Measurements from ENCODE around the gene INHBB.
"Not testable (repeated sequence)": the region's sequence is repeated elsewhere in the genome, so short reads cannot be mapped to it uniquely, and the experiment has no call there.

Gene INHBB

GRCh38 chr2:120319123-120319522 is 26.8 kb upstream of the INHBB start:
- Mint-ChIP-seq H3K27ac (ENCODE audit: low read depth) (no peak overlapping the region), H3K36me3 (ENCODE audit: insufficient read depth) (no peaks in the 10 kb centered on the region), H3K27me3 (peaks cover 15% of the 10 kb centered on the region), H3K4me1 (no peaks in the 10 kb centered on the region), H3K4me3 (no peak overlapping the region), H3K9me3 (no peaks in the 10 kb centered on the region)
- DNase-seq (ENCODE audit: low spot score in 2 of 2), result no peak
- ATAC-seq (replicated peaks; ENCODE audit: extremely low read depth, poor library complexity, severe bottlenecking), result no peak

- H3K27ac Mint-ChIP-seq (ENCODE audit: low read depth), result no peak overlapping the region
- H3K36me3 Mint-ChIP-seq (ENCODE audit: insufficient read depth), result no peaks in the 10 kb centered on the region
- DNase-seq (ENCODE audit: low spot score in 2 of 2) (no peak), ATAC-seq (replicated peaks; ENCODE audit: extremely low read depth, poor library complexity, severe bottlenecking) (no peak)
- H3K4me3 Mint-ChIP-seq, result no peak overlapping the region
- H3K27me3 Mint-ChIP-seq, result peaks cover 10% of the 10 kb centered on the region
- no peaks in the 10 kb centered on the region for H3K9me3 Mint-ChIP-seq
- H3K4me1 Mint-ChIP-seq, result no peaks in the 10 kb centered on the region
These were observed 26.1 kb upstream of the INHBB start for GRCh38 chr2:120319686-120320317.

- Mint-ChIP-seq H3K4me1 (no peaks in the 10 kb centered on the region), H3K36me3 (ENCODE audit: insufficient read depth) (no peaks in the 10 kb centered on the region), H3K27me3 (peaks cover 4% of the 10 kb centered on the region), H3K27ac (ENCODE audit: low read depth) (no peak overlapping the region), H3K4me3 (no peak overlapping the region), H3K9me3 (no peaks in the 10 kb centered on the region)
- ATAC-seq (replicated peaks; ENCODE audit: extremely low read depth, poor library complexity, severe bottlenecking) (no peak), DNase-seq (ENCODE audit: low spot score in 2 of 2) (no peak)
These were observed 25.6 kb upstream of the INHBB start for GRCh38 chr2:120320318-120320851.

- H3K4me3 Mint-ChIP-seq; ATAC-seq (replicated peaks; ENCODE audit: extremely low read depth, poor library complexity, severe bottlenecking); H3K36me3 Mint-ChIP-seq (ENCODE audit: insufficient read depth); H3K27ac Mint-ChIP-seq (ENCODE audit: low read depth); H3K27me3 Mint-ChIP-seq; H3K4me1 Mint-ChIP-seq; H3K9me3 Mint-ChIP-seq; DNase-seq (ENCODE audit: low spot score in 2 of 2): not testable (repeated sequence)
These were observed 24.9 kb upstream of the INHBB start for GRCh38 chr2:120320887-120321556.

GRCh38 chr2:120321721-120322284 is 24.1 kb upstream of the INHBB start:
- Mint-ChIP-seq H3K4me3 (no peak overlapping the region), H3K36me3 (ENCODE audit: insufficient read depth) (no peaks in the 10 kb centered on the region), H3K4me1 (no peaks in the 10 kb centered on the region), H3K27me3 (peaks cover 2% of the 10 kb centered on the region), H3K9me3 (no peaks in the 10 kb centered on the region), H3K27ac (ENCODE audit: low read depth) (no peak overlapping the region)
- no peak for DNase-seq (ENCODE audit: low spot score in 2 of 2)
- ATAC-seq (replicated peaks; ENCODE audit: extremely low read depth, poor library complexity, severe bottlenecking), result no peak

- Mint-ChIP-seq H3K9me3 (no peaks in the 10 kb centered on the region), H3K36me3 (ENCODE audit: insufficient read depth) (no peaks in the 10 kb centered on the region), H3K27me3 (peaks cover 7% of the 10 kb centered on the region), H3K4me1 (no peaks in the 10 kb centered on the region), H3K4me3 (no peak overlapping the region), H3K27ac (ENCODE audit: low read depth) (no peak overlapping the region)
- ATAC-seq (replicated peaks; ENCODE audit: extremely low read depth, poor library complexity, severe bottlenecking) (no peak), DNase-seq (ENCODE audit: low spot score in 2 of 2) (no peak)
These were observed 23.6 kb upstream of the INHBB start for GRCh38 chr2:120322329-120322728.

GRCh38 chr2:120323214-120323613 is 22.7 kb upstream of the INHBB start:
- H3K36me3 Mint-ChIP-seq (ENCODE audit: insufficient read depth), result no peaks in the 10 kb centered on the region
- ATAC-seq (replicated peaks; ENCODE audit: extremely low read depth, poor library complexity, severe bottlenecking) (no peak), DNase-seq (ENCODE audit: low spot score in 2 of 2) (no peak)
- H3K27me3 Mint-ChIP-seq, result peaks cover 14% of the 10 kb centered on the region
- no peak overlapping the region for H3K4me3 Mint-ChIP-seq
- H3K27ac Mint-ChIP-seq (ENCODE audit: low read depth), result no peak overlapping the region
- no peaks in the 10 kb centered on the region for H3K9me3 Mint-ChIP-seq
- H3K4me1 Mint-ChIP-seq, result no peaks in the 10 kb centered on the region

GRCh38 chr2:120323807-120324399 is 22.0 kb upstream of the INHBB start:
- no peak for DNase-seq (ENCODE audit: low spot score in 2 of 2)

GRCh38 chr2:120324933-120325332 is 21.0 kb upstream of the INHBB start:
- DNase-seq (ENCODE audit: low spot score in 2 of 2) (no peak), ATAC-seq (replicated peaks; ENCODE audit: extremely low read depth, poor library complexity, severe bottlenecking) (no peak)
- peaks cover 19% of the 10 kb centered on the region for H3K27me3 Mint-ChIP-seq
- H3K36me3 Mint-ChIP-seq (ENCODE audit: insufficient read depth), result no peaks in the 10 kb centered on the region
- H3K9me3 Mint-ChIP-seq, result no peaks in the 10 kb centered on the region
- no peak overlapping the region for H3K4me3 Mint-ChIP-seq
- H3K4me1 Mint-ChIP-seq, result no peaks in the 10 kb centered on the region
- no peak overlapping the region for H3K27ac Mint-ChIP-seq (ENCODE audit: low read depth)

More at GRCh38 chr2:120323807-120324399, 22.0 kb upstream of the INHBB start:
- no peak overlapping the region for H3K27ac Mint-ChIP-seq (ENCODE audit: low read depth)
- ATAC-seq (replicated peaks; ENCODE audit: extremely low read depth, poor library complexity, severe bottlenecking), result no peak
- peaks cover 14% of the 10 kb centered on the region for H3K27me3 Mint-ChIP-seq
- no peaks in the 10 kb centered on the region for H3K9me3 Mint-ChIP-seq
- H3K4me3 Mint-ChIP-seq, result no peak overlapping the region
- H3K36me3 Mint-ChIP-seq (ENCODE audit: insufficient read depth), result no peaks in the 10 kb centered on the region
- H3K4me1 Mint-ChIP-seq, result no peaks in the 10 kb centered on the region

- Mint-ChIP-seq H3K27ac (ENCODE audit: low read depth) (no peak overlapping the region), H3K27me3 (peaks cover 31% of the 10 kb centered on the region), H3K9me3 (no peaks in the 10 kb centered on the region), H3K4me3 (no peak overlapping the region), H3K4me1 (no peaks in the 10 kb centered on the region), H3K36me3 (ENCODE audit: insufficient read depth) (no peaks in the 10 kb centered on the region)
- ATAC-seq (replicated peaks; ENCODE audit: extremely low read depth, poor library complexity, severe bottlenecking), result no peak
- no peak for DNase-seq (ENCODE audit: low spot score in 2 of 2)
These were observed 19.9 kb upstream of the INHBB start for GRCh38 chr2:120326066-120326465.

GRCh38 chr2:120330946-120331822 is 14.8 kb upstream of the INHBB start:
- Mint-ChIP-seq H3K4me3 (no peak overlapping the region), H3K4me1 (no peaks in the 10 kb centered on the region), H3K27me3 (peaks cover 68% of the 10 kb centered on the region), H3K9me3 (no peaks in the 10 kb centered on the region), H3K27ac (ENCODE audit: low read depth) (no peak overlapping the region), H3K36me3 (ENCODE audit: insufficient read depth) (no peaks in the 10 kb centered on the region)
- DNase-seq (ENCODE audit: low spot score in 2 of 2), result no peak
- ATAC-seq (replicated peaks; ENCODE audit: extremely low read depth, poor library complexity, severe bottlenecking), result no peak

- Mint-ChIP-seq H3K4me1 (no peaks in the 10 kb centered on the region), H3K9me3 (no peaks in the 10 kb centered on the region), H3K27me3 (peaks cover 73% of the 10 kb centered on the region), H3K27ac (ENCODE audit: low read depth) (no peak overlapping the region), H3K4me3 (no peak overlapping the region), H3K36me3 (ENCODE audit: insufficient read depth) (no peaks in the 10 kb centered on the region)
- ATAC-seq (replicated peaks; ENCODE audit: extremely low read depth, poor library complexity, severe bottlenecking) (no peak), DNase-seq (ENCODE audit: low spot score in 2 of 2) (no peak)
These were observed 14.0 kb upstream of the INHBB start for GRCh38 chr2:120331903-120332302.

All from central memory CD8-positive, alpha-beta T cell (primary cell).